Mucosa of descending colon (tissue), 3 donors: ENCODE measurements around the gene KLHL2. TPM values are rescaled to one million over a fixed set of nuclear protein-coding genes. Genes with fewer than 3 reads are reported as not detected.
A peak's percentile ranks its signal among the peaks of the same experiment; 100 is the strongest.

ENCODE experiments used
- ATAC-seq: fragments of 200-7000 bp; cut with Tn5 transposase; one replicate; pipeline ENCODE4 v1.9.1; 2020; ENCODE audit warnings: mild to moderate bottlenecking, moderate library complexity
- DNase-seq, 3 donors: peaks; one replicate each; pipeline ENCODE4 v3.0.0-alpha.2; 2020
- H3K36me3 ChIP-seq: fragments of 200-600 bp; one replicate; pipeline ENCODE4 v1.8.0; 2021; ENCODE audit warnings: low read depth, mild to moderate bottlenecking
- H3K4me1 ChIP-seq: fragments of 200-600 bp; one replicate; pipeline ENCODE4 v1.8.0; 2021; ENCODE audit warnings: low read depth, mild to moderate bottlenecking
- H3K4me3 ChIP-seq: fragments of 200-600 bp; one replicate; pipeline ENCODE4 v1.8.0; 2021; ENCODE audit warnings: mild to moderate bottlenecking
- H3K9me3 ChIP-seq: fragments of 200-600 bp; one replicate; pipeline ENCODE4 v1.8.0; 2021; ENCODE audit warnings: mild to moderate bottlenecking
- intact Hi-C, 2 donors: fragments of 100-400 bp; cut with DNase I in 1 of 2; cut with micrococcal nuclease in 1 of 2; formaldehyde crosslinking; loops; one replicate each; pipeline versions ENCODE4 v1.11.0 to v1.11.1; 2022; cut with DNase I, micrococcal nuclease
- total RNA-seq, 3 donors: library from RNA; stranded (reverse); fragmentation: NEBNext Ultra II Directional in 2 of 3; extraction: Animal tissue kit (Norgen Biotek cat#: 25700) in 2 of 3; gene quantifications; one replicate each; pipeline versions ENCODE4 v1.2.1 to v1.2.4, GENCODE V29; 2021 to 2023
- TF ChIP-seq, protein P1 (sequence below): fragments of 200-600 bp; IDR thresholded peaks from one replicate; pipeline ENCODE4 v1.8.0; 2022; ENCODE audit warnings: antibody characterized with exemption, mild to moderate bottlenecking
- donor health status: DM: no; HTN: no; CAD: no; lungs with moderate emphysema.
- donor health status: DM: no; HTN: no; CAD: no.
- donor health status: DM: no; HTN: yes; CAD: no.

Gene KLHL2
- total RNA-seq, 3 donors from 2014 or later = 12.9 to 19.1 (median 16.4) TPM

DNA sequence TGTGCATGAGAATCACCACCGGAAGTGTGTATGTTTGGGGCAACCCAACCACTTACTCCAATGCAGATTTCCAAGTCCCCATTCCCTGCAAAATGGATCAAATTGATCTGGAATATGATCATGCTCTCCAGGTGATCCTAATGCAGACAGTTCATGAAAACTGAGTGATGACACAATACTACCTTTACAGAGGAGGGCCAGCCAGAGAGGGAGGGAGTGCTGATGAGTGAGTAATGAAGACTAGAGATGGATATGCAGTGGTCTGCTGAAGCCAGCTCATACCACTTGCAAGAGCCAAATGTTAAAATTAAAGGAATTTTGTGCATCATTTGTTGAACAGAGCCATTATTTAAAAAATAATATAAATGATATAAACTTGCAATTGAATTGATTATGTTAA is 161.2 kb downstream of the KLHL2 start:
- intact Hi-C loops = no loop called here
- no peak for DNase-seq
- no peak overlapping the region for H3K4me3 ChIP-seq
- peaks cover 6% of the 10 kb centered on the region for H3K4me1 ChIP-seq
- TF ChIP-seq, protein P1, sequence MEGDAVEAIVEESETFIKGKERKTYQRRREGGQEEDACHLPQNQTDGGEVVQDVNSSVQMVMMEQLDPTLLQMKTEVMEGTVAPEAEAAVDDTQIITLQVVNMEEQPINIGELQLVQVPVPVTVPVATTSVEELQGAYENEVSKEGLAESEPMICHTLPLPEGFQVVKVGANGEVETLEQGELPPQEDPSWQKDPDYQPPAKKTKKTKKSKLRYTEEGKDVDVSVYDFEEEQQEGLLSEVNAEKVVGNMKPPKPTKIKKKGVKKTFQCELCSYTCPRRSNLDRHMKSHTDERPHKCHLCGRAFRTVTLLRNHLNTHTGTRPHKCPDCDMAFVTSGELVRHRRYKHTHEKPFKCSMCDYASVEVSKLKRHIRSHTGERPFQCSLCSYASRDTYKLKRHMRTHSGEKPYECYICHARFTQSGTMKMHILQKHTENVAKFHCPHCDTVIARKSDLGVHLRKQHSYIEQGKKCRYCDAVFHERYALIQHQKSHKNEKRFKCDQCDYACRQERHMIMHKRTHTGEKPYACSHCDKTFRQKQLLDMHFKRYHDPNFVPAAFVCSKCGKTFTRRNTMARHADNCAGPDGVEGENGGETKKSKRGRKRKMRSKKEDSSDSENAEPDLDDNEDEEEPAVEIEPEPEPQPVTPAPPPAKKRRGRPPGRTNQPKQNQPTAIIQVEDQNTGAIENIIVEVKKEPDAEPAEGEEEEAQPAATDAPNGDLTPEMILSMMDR = no peak
- no peaks in the 10 kb centered on the region for H3K9me3 ChIP-seq
- H3K36me3 ChIP-seq = no peaks in the 10 kb centered on the region
- no peak for ATAC-seq

DNA sequence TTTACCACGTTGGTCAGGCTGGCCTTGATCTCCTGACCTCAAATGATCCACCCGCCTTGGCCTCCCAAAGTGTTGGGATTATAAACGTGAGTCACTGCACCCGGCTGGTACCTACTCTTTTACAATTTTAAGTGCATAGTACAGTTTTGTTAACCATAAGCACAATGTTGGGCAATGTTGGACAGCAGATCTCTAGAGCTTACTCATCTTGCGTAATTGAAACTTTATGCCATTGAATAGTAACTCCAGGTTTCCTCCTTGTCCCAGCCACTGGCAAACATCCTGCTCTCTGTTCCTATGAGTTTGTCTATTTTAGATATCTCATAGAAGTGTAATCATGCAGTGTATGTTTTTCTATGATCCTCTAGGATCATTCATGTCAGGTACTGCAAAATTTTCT is 162.2 kb downstream of the KLHL2 start:
- peak; percentile 78 for ATAC-seq
- DNase-seq = no peak
- no peaks in the 10 kb centered on the region for H3K36me3 ChIP-seq
- H3K9me3 ChIP-seq = no peaks in the 10 kb centered on the region
- H3K4me3 ChIP-seq = no peak overlapping the region
- peaks cover 6% of the 10 kb centered on the region for H3K4me1 ChIP-seq
- intact Hi-C loops = no loop called here
- TF ChIP-seq, protein P1 = no peak

DNA sequence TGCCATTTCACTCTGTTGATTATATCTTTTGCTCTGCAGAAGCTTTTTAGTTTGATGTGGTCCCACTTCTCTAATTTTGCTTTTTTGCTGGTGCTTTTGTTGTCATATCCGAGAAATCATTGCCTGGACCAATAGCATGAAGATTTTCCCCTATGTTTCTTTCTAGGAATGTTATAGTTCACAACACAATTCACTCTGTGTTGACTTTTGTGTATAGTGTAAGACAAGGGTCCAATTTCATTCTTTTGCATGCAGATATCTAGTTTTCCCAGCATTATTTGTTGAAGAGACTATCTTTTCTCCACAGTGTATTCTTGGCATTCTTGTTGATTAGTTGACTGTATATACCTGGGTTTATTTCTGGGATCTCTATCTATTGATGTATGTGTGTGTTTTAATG is 163.2 kb downstream of the KLHL2 start:
- H3K4me3 ChIP-seq = no peak overlapping the region
- H3K4me1 ChIP-seq = peaks cover under 1% of the 10 kb centered on the region
- ATAC-seq (no peak), DNase-seq (no peak)
- no peaks in the 10 kb centered on the region for H3K36me3 ChIP-seq
- no peaks in the 10 kb centered on the region for H3K9me3 ChIP-seq
- TF ChIP-seq, protein P1 = no peak
- intact Hi-C loops = no loop called here

Other genes starting within 250 kb of the KLHL2 start
- gene TRIM61, start 229.9 kb upstream of the KLHL2 start, total RNA-seq = under 1 TPM in 1 of 3 donors, not detected in 2; 0.73 TPM
- not detected for gene TRIM60, start 175.6 kb upstream of the KLHL2 start, total RNA-seq
- not detected for gene TRIM75, start 153.7 kb upstream of the KLHL2 start, total RNA-seq
- gene TMEM192, start 94.7 kb upstream of the KLHL2 start, total RNA-seq = 10 to 100 TPM; 16.3 to 24.0 (median 18.7) TPM
- 100 to 1,000 TPM in 2 of 3 donors, 10 to 100 TPM in 1; 41.1 to 123 (median 117) TPM for gene MSMO1, start 120.1 kb downstream of the KLHL2 start, total RNA-seq
- 10 to 100 TPM; 26.3 to 39.9 (median 33.9) TPM for gene CPE, start 171.4 kb downstream of the KLHL2 start, total RNA-seq